Measurements from ENCODE around the gene MPG.
"Not testable (repeated sequence)": the region's sequence is repeated elsewhere in the genome, so short reads cannot be mapped to it uniquely, and the experiment has no call there.

The MPG gene, protein sequence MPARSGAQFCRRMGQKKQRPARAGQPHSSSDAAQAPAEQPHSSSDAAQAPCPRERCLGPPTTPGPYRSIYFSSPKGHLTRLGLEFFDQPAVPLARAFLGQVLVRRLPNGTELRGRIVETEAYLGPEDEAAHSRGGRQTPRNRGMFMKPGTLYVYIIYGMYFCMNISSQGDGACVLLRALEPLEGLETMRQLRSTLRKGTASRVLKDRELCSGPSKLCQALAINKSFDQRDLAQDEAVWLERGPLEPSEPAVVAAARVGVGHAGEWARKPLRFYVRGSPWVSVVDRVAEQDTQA

DNA sequence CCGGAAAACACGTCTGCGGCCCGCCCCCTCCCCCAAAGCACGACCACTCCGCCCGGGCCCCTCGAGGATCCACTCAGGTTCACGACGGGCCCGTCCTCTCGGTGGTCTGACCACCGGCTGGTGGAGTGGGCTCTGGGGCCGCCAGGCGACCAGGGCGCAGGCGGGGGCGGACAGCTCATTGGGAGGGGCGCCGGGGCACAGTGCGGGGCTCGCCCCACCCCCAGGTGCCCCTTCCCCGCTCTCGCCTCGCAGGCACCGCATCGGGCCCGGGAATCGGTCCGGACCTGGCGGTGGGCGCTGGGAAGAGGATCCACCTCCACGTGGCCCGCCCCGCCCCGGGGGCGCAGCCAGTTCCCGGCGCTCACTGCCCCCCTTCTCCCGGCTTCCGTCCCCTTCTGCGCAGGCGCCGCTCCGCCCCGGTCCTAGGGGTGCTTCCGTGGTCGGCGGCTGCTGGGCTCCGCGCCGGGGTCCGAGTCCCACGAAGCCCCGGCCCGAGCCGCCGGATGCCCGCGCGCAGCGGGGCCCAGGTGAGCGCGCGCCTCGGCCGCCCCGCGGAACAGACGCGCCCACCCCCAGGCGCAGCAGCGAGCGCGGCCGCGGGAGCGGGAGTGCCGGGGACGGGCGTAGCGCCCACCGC, at the start of gene MPG:
TSS of gene MPG (plus strand) at position 419 of the 637 bp plus-strand sequence. CDS start at position 504, 85 bp downstream.
- in situ Hi-C loops (cut with MboI; ENCODE audit: low sequenced_read_pairs, unreplicated experiment), result no loop called here
- TF ChIP-seq, protein P1, sequence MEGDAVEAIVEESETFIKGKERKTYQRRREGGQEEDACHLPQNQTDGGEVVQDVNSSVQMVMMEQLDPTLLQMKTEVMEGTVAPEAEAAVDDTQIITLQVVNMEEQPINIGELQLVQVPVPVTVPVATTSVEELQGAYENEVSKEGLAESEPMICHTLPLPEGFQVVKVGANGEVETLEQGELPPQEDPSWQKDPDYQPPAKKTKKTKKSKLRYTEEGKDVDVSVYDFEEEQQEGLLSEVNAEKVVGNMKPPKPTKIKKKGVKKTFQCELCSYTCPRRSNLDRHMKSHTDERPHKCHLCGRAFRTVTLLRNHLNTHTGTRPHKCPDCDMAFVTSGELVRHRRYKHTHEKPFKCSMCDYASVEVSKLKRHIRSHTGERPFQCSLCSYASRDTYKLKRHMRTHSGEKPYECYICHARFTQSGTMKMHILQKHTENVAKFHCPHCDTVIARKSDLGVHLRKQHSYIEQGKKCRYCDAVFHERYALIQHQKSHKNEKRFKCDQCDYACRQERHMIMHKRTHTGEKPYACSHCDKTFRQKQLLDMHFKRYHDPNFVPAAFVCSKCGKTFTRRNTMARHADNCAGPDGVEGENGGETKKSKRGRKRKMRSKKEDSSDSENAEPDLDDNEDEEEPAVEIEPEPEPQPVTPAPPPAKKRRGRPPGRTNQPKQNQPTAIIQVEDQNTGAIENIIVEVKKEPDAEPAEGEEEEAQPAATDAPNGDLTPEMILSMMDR (IDR thresholded peaks at IDR 0.05; ENCODE audit: borderline replicate concordance, control extremely low read depth, extremely low read depth, insufficient read depth, missing control alignments), result no peak
- DNase-seq (ENCODE audit: low spot score), result peak; percentile 99

DNA sequence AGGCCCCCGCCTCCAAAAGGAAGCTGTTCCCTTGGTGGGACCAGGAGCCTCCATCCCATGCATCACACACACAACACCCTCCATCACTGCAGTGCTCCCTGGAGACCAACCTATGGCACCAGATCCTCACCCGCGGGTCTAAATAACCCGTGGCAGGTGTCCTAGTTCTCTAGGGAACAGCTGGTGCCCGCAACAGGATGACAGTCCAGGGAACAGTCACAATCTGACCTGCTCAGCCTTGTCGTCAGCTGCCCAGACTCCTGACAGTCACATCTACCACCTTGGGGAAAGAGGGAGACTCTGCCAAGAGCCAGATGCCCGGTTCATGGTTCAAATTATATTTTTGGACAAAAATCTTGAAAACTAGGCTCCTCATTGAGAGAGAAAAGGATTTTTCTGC, 47.4 kb upstream of the MPG start:
- in situ Hi-C loops (cut with MboI; ENCODE audit: low sequenced_read_pairs, unreplicated experiment); DNase-seq (ENCODE audit: low spot score): not testable (repeated sequence)

DNA sequence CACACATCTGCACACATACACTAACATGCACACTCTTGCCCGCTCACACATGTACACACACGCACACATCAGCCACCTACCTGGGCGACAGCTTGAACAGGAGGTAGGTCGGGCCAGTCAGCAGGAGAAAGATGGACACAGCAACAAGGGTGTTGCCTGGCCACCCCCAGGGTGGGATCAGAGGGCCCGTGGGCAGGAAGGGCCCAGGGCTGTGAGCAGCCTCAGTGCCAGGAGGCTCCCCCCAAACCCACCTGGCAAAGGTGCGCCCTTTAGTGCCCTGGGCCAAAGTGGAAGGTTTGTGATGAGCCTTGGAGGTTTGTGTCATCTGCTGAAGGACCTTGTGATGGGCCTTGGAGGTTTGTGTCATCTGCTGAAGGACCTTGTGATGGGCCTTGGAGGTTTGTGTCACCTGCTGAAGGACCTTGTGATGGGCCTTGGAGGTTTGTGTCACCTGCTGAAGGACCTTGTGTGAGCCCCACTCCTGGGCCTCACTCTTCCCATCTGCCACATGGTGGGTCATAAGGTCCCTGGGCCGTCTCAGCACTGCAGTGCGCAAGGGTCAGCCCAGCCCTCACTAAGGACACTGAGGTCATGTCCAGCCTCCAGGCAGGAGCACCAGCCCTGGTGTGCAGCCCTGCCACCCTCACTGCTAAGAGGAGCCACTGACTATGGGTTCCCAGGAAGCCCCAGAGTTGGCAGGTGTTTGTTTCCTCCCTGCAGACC, 44.7 kb upstream of the MPG start:
- DNase-seq (ENCODE audit: low spot score); in situ Hi-C loops (cut with MboI; ENCODE audit: low sequenced_read_pairs, unreplicated experiment): not testable (repeated sequence)

DNA sequence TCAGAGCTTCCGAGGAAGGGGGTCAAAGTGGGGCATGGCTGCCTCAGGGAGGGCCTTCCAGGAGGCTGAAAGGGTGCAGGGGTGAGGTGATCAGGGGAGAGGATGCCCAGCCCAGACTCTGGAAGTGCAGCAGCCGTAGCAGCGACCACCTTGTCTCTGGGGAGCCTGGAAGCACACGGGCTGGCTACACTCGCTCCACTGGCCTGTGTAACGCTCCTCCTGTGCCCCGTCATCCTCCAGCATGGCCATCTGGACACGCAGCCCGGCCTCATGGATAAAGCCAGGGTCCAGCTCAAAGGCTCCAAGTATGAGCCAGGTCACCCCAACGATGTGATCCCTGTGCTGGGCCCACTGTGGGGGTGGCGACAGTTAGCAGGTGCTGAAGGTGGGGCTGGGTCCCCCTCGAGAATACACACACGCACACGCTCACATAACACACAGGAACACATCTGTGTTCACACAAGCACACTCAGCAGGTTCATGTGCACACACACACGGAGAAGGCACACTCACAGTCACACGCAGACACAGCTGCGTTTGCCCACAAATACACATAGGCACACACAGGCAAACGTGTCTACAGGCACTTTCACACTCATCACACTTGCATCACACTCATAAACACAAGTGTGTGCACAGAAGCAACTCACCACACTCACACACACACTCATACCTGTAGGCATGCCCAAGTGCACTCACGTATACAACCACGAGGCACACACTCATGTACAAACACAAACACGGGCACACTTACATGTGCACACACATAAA, 44.0 kb upstream of the MPG start:
- no peak for DNase-seq (ENCODE audit: low spot score)
- in situ Hi-C loops (cut with MboI; ENCODE audit: low sequenced_read_pairs, unreplicated experiment), result no loop called here
- TF ChIP-seq, protein P1 (IDR thresholded peaks at IDR 0.05; ENCODE audit: borderline replicate concordance, control extremely low read depth, extremely low read depth, insufficient read depth, missing control alignments), result no peak

DNA sequence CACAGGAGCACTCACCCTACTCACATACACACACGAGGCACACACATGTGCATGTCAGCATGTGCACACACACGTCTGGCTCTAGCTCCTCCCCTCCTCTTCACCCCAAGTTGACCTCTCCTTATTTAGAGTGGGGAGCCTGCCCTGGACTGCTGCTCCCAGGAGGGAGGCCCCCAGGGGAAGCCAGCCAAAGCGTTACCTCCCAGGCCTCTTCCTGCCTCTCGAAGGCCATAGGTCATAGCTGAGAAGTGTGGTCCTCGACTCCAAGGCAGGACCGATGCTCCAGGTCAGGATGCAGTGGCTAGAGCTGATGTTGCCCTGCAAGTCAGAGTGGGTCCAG, 43.4 kb upstream of the MPG start:
- DNase-seq (ENCODE audit: low spot score), result no peak
- in situ Hi-C loops (cut with MboI; ENCODE audit: low sequenced_read_pairs, unreplicated experiment), result no loop called here
- TF ChIP-seq, protein P1 (IDR thresholded peaks at IDR 0.05; ENCODE audit: borderline replicate concordance, control extremely low read depth, extremely low read depth, insufficient read depth, missing control alignments), result no peak

DNA sequence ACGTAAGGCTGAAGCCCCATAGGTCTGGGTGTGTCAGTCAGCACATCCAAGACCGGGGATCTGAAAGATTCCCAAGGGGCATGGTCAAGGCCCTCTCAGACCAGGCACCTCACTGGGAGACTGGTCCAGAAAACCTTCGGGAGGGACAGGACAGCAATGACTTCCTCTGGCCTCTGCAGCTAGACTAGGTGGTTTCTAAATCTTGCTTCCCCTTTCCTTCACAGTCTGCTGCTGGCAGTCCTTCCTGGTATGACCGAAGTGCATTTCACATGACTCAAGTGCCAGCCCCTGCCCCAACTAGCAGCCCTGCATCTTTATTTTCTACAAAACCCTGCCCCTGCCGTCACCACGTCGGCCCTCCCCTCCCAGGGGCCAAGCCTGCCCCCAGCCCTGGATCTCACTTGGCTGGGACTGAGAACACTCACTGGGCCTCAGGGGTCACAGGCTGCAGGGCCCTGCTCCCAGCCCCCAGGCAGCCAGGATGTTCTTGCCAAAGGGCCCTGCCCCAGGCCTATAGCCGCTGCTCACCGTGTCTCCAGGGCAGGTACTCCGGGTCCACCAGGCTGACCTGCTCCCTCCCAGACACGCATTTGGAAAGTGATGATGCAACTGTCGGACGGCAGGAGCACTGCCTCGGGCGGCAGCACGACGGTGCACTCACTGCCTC, 42.9 kb upstream of the MPG start:
- TF ChIP-seq, protein P1 (IDR thresholded peaks at IDR 0.05; ENCODE audit: borderline replicate concordance, control extremely low read depth, extremely low read depth, insufficient read depth, missing control alignments), result no peak
- in situ Hi-C loops (cut with MboI; ENCODE audit: low sequenced_read_pairs, unreplicated experiment), result no loop called here
- no peak for DNase-seq (ENCODE audit: low spot score)

DNA sequence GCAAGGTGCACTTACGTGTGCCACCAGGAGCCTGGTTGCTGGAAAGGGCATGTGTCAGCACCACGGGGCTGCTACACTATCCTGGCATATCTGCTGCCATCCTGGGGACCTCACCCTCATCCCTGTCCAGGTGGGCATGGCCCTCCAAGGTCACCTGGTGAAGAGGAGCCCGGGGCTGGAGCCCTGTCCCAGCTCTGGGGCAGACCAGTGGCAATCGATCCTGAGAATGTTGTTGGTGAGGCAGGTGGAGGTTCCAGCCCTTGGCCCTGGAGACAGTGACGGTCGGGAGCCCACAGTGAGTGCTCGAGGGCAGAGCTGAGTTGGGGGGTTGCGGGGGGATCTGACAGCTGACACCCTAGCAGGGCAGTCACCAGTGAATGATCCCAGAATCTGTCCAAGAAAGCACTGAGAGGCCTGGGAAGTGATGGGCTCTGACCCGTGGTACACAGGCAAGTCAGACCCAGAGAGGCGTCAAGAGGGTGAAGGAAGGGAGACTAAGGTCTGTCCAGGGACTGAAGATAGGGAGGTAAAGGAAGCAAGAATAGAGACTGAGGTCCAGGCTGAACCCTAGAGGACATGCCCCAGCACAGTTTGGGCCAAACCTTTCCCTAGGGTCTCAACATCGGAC, 42.2 kb upstream of the MPG start:
- in situ Hi-C loops (cut with MboI; ENCODE audit: low sequenced_read_pairs, unreplicated experiment), result no loop called here
- TF ChIP-seq, protein P1 (IDR thresholded peaks at IDR 0.05; ENCODE audit: borderline replicate concordance, control extremely low read depth, extremely low read depth, insufficient read depth, missing control alignments), result no peak
- DNase-seq (ENCODE audit: low spot score), result no peak
